Neural progenitor cell (in vitro differentiated cells): ENCODE measurements around the gene WDR5. TPM values are rescaled to one million over a fixed set of nuclear protein-coding genes. Genes with fewer than 3 reads are reported as not detected.
"Not testable (repeated sequence)": the region's sequence is repeated elsewhere in the genome, so short reads cannot be mapped to it uniquely, and the experiment has no call there.

Experiments
- DNase-seq: peaks from one replicate; pipeline ENCODE4 v3.0.0-alpha.2; 2016; ENCODE audit warnings: low spot score
- H2AFZ ChIP-seq: fragments of 200-600 bp; sonication (generic); replicated peaks from 2 replicates; pipeline ENCODE4 v1.6.1; 2016; ENCODE audit warnings: antibody characterized with exemption
- H3F3A ChIP-seq: fragments of 200-600 bp; sonication (generic); 2 replicates; pipeline ENCODE4 v1.6.1; 2016; ENCODE audit warnings: antibody characterized with exemption, low read depth
- H3K27ac ChIP-seq: fragments of 200-600 bp; sonication (generic); 2 replicates; pipeline ENCODE4 v1.5.1; 2016; ENCODE audit warnings: mild to moderate bottlenecking
- H3K27me3 ChIP-seq: fragments of 200-600 bp; sonication (generic); 2 replicates; pipeline ENCODE4 v1.6.1; 2016; ENCODE audit warnings: mild to moderate bottlenecking, moderate library complexity
- H3K36me3 ChIP-seq: fragments of 200-600 bp; sonication (generic); 2 replicates; pipeline ENCODE4 v1.5.1; 2016
- H3K4me1 ChIP-seq: fragments of 200-600 bp; sonication (generic); 2 replicates; pipeline ENCODE4 v1.6.1; 2016; ENCODE audit warnings: mixed run types
- H3K4me2 ChIP-seq: fragments of 200-600 bp; sonication (generic); 2 replicates; pipeline ENCODE4 v1.6.1; 2016
- H3K4me3 ChIP-seq: fragments of 200-600 bp; sonication (generic); 2 replicates; pipeline ENCODE4 v1.5.1; 2016
- H3K79me2 ChIP-seq: fragments of 200-600 bp; sonication (generic); 2 replicates; pipeline ENCODE4 v1.6.1; 2016; ENCODE audit warnings: low read depth
- H3K9ac ChIP-seq: fragments of 200-600 bp; sonication (generic); 2 replicates; pipeline ENCODE4 v1.6.1; 2016
- H3K9me3 ChIP-seq: fragments of 200-600 bp; sonication (generic); 2 replicates; pipeline ENCODE4 v1.5.1; 2016; ENCODE audit warnings: low read depth
- H4K20me1 ChIP-seq: fragments of 200-600 bp; sonication (generic); 2 replicates; pipeline ENCODE4 v1.6.1; 2016; ENCODE audit warnings: low read depth
- H3K27ac Mint-ChIP-seq: 3 replicates; pipeline ENCODE4 v1.8.0; 2021; ENCODE audit warnings: mixed read lengths
- H3K27me3 Mint-ChIP-seq: 2 replicates; pipeline ENCODE4 v1.8.0; 2022; ENCODE audit warnings: low read depth, mild to moderate bottlenecking, inconsistent platforms, moderate library complexity, mixed read lengths; ENCODE audit not compliant: insufficient read depth
- H3K36me3 Mint-ChIP-seq: 3 replicates; pipeline ENCODE4 v1.8.0; 2021; ENCODE audit warnings: mixed read lengths
- H3K4me1 Mint-ChIP-seq: 3 replicates; pipeline ENCODE4 v1.8.0; 2021; ENCODE audit warnings: mixed read lengths
- H3K4me3 Mint-ChIP-seq: 3 replicates; pipeline ENCODE4 v1.8.0; 2021; ENCODE audit warnings: mild to moderate bottlenecking, moderate library complexity, mixed read lengths
- H3K9me3 Mint-ChIP-seq: 3 replicates; pipeline ENCODE4 v1.8.0; 2020; ENCODE audit warnings: mixed read lengths
- CTCF ChIP-seq: fragments of 200-600 bp; sonication (generic); IDR thresholded peaks from 2 replicates; pipeline ENCODE4 v1.5.1; 2017; ENCODE audit warnings: antibody characterized with exemption, mild to moderate bottlenecking
- EZH2 ChIP-seq: fragments of 200-600 bp; sonication (generic); IDR thresholded peaks from 2 replicates; pipeline ENCODE4 v1.6.1; 2017; ENCODE audit warnings: antibody characterized with exemption, mild to moderate bottlenecking, moderate library complexity
- EZH2phosphoT487 ChIP-seq: fragments of 200-600 bp; sonication (generic); IDR thresholded peaks from 2 replicates; pipeline ENCODE4 v1.6.1; 2017; ENCODE audit warnings: antibody characterized with exemption
- total RNA-seq: library from RNA; depleted of rRNA; stranded (reverse); fragments of >200 nt; gene quantifications from 2 replicates; pipeline ENCODE4 v1.2.3, GENCODE V29; 2015; ENCODE audit warnings: low replicate concordance

Gene WDR5
- total RNA-seq, 1 donor from 2014 or later: 26.7 TPM

- Mint-ChIP-seq H3K4me3 (peak overlapping the region; percentile 2), H3K27ac (peak overlapping the region; percentile 29), H3K27me3 (peaks cover 20% of the 10 kb centered on the region), H3K36me3 (no peaks in the 10 kb centered on the region), H3K4me1 (no peaks in the 10 kb centered on the region), H3K9me3 (peaks cover 24% of the 10 kb centered on the region)
- Histone ChIP-seq H3K4me2 (no peak overlapping the region), H3K4me1 (no peaks in the 10 kb centered on the region), H4K20me1 (no peaks in the 10 kb centered on the region), H3K9ac (no peak overlapping the region), H3K27me3 (no peaks in the 10 kb centered on the region), H3K27ac (no peak overlapping the region), H3K36me3 (no peaks in the 10 kb centered on the region), H3K4me3 (no peak overlapping the region), H3K79me2 (no peaks in the 10 kb centered on the region), H3K9me3 (no peaks in the 10 kb centered on the region), H2AFZ (no peak overlapping the region), H3F3A (no peaks in the 10 kb centered on the region)
- TF ChIP-seq CTCF (no peak), EZH2phosphoT487 (no peak), EZH2 (no peak)
- DNase-seq: no peak
Measured at GRCh38 chr9:134103391-134103998, 32.4 kb upstream of the WDR5 start.

- TF ChIP-seq EZH2 (no peak), CTCF (no peak), EZH2phosphoT487 (no peak)
- Histone ChIP-seq H4K20me1 (no peaks in the 10 kb centered on the region), H3K79me2 (no peaks in the 10 kb centered on the region), H3K36me3 (no peaks in the 10 kb centered on the region), H3F3A (no peaks in the 10 kb centered on the region), H2AFZ (no peak overlapping the region), H3K27me3 (no peaks in the 10 kb centered on the region), H3K4me2 (no peak overlapping the region), H3K9ac (no peak overlapping the region), H3K4me3 (no peak overlapping the region), H3K4me1 (no peaks in the 10 kb centered on the region), H3K27ac (no peak overlapping the region), H3K9me3 (no peaks in the 10 kb centered on the region)
- H3K4me1 Mint-ChIP-seq: no peaks in the 10 kb centered on the region
- peaks cover 6% of the 10 kb centered on the region for H3K27me3 Mint-ChIP-seq
- H3K4me3 Mint-ChIP-seq: no peak overlapping the region
- H3K36me3 Mint-ChIP-seq: no peaks in the 10 kb centered on the region
- peak overlapping the region; percentile 76 for H3K27ac Mint-ChIP-seq
- H3K9me3 Mint-ChIP-seq: peaks cover 7% of the 10 kb centered on the region
- no peak for DNase-seq
Measured at GRCh38 chr9:134111064-134111463, 24.8 kb upstream of the WDR5 start.

- Mint-ChIP-seq H3K9me3 (peaks cover 2% of the 10 kb centered on the region), H3K27me3 (peaks cover 3% of the 10 kb centered on the region), H3K4me1 (no peaks in the 10 kb centered on the region), H3K27ac (no peak overlapping the region), H3K36me3 (no peaks in the 10 kb centered on the region), H3K4me3 (no peak overlapping the region)
- TF ChIP-seq CTCF (no peak), EZH2phosphoT487 (no peak), EZH2 (no peak)
- H3K36me3 ChIP-seq: no peaks in the 10 kb centered on the region
- no peak overlapping the region for H3K4me3 ChIP-seq
- no peak overlapping the region for H3K9ac ChIP-seq
- no peaks in the 10 kb centered on the region for H3F3A ChIP-seq
- H3K4me2 ChIP-seq: no peak overlapping the region
- H3K79me2 ChIP-seq: no peaks in the 10 kb centered on the region
- no peaks in the 10 kb centered on the region for H3K4me1 ChIP-seq
- DNase-seq: no peak
- H3K27me3 ChIP-seq: no peaks in the 10 kb centered on the region
- no peak overlapping the region for H3K27ac ChIP-seq
- no peak overlapping the region for H2AFZ ChIP-seq
- no peaks in the 10 kb centered on the region for H4K20me1 ChIP-seq
- no peaks in the 10 kb centered on the region for H3K9me3 ChIP-seq
Measured at GRCh38 chr9:134112561-134112960, 23.3 kb upstream of the WDR5 start.

- not testable (repeated sequence) for H3K9me3 ChIP-seq, H3F3A ChIP-seq, DNase-seq, H3K4me3 Mint-ChIP-seq, H3K36me3 Mint-ChIP-seq, H3K27ac Mint-ChIP-seq, H3K9ac ChIP-seq, H3K79me2 ChIP-seq, H3K4me1 Mint-ChIP-seq, H3K36me3 ChIP-seq, H3K4me2 ChIP-seq, H3K27me3 Mint-ChIP-seq, H3K27me3 ChIP-seq, H2AFZ ChIP-seq, H3K27ac ChIP-seq, H4K20me1 ChIP-seq, H3K4me1 ChIP-seq, H3K4me3 ChIP-seq
- peaks cover 11% of the 10 kb centered on the region for H3K9me3 Mint-ChIP-seq
Measured at GRCh38 chr9:134118972-134119371, 16.9 kb upstream of the WDR5 start.
